HG02970 (cell line): ENCODE data around the gene TMEM44.

ENCODE experiments used
- ATAC-seq: cut with Tn5 transposase; IDR thresholded peaks from one replicate; pipeline ENCODE4 v1.9.1; 2021; ENCODE audit warnings: mild to moderate bottlenecking, moderate library complexity, moderate number of reproducible peaks; ENCODE audit not compliant: unreplicated experiment, low FRiP score

TMEM44 gene

GRCh38 chr3:194584866-194585265, 48.4 kb downstream of the TMEM44 start:
- ATAC-seq: no peak

- ATAC-seq: no peak
Measured at GRCh38 chr3:194584320-194584776, 48.9 kb downstream of the TMEM44 start.

GRCh38 chr3:194582196-194582905, 50.9 kb downstream of the TMEM44 start:
- ATAC-seq: no peak

- ATAC-seq: no peak
Measured at GRCh38 chr3:194579091-194579606, 54.1 kb downstream of the TMEM44 start.

GRCh38 chr3:194577986-194578905, 55.0 kb downstream of the TMEM44 start:
- ATAC-seq: no peak

GRCh38 chr3:194575484-194576210, 57.6 kb downstream of the TMEM44 start:
- no peak for ATAC-seq

GRCh38 chr3:194574639-194575483, 58.4 kb downstream of the TMEM44 start:
- ATAC-seq: no peak

- no peak for ATAC-seq
Measured at GRCh38 chr3:194573680-194574437, 59.4 kb downstream of the TMEM44 start.

GRCh38 chr3:194572944-194573491, 60.2 kb downstream of the TMEM44 start:
- no peak for ATAC-seq

GRCh38 chr3:194572143-194572789, 61.0 kb downstream of the TMEM44 start:
- ATAC-seq: no peak

- ATAC-seq: no peak
Measured at GRCh38 chr3:194571491-194572142, 61.6 kb downstream of the TMEM44 start.

- no peak for ATAC-seq
Measured at GRCh38 chr3:194570898-194571297, 62.3 kb downstream of the TMEM44 start.

GRCh38 chr3:194570235-194570634, 63.0 kb downstream of the TMEM44 start:
- no peak for ATAC-seq

GRCh38 chr3:194569252-194569651, 64.0 kb downstream of the TMEM44 start:
- no peak for ATAC-seq

GRCh38 chr3:194565597-194566190, 67.5 kb downstream of the TMEM44 start:
- ATAC-seq: no peak

GRCh38 chr3:194562986-194563385, 70.2 kb downstream of the TMEM44 start:
- ATAC-seq: no peak

GRCh38 chr3:194561306-194561974, 71.8 kb downstream of the TMEM44 start:
- ATAC-seq: no peak
